SU-DHL-6 (cell line): ENCODE measurements around the gene TEX19.
"Not testable (repeated sequence)": the region's sequence is repeated elsewhere in the genome, so short reads cannot be mapped to it uniquely, and the experiment has no call there.

Experiments used
- H2AFZ ChIP-seq: fragments of 200-600 bp; sonication (generic); 2 replicates; pipeline ENCODE4 v1.6.1; 2014; ENCODE audit warnings: low read depth, mild to moderate bottlenecking, moderate library complexity, mixed read lengths, antibody characterized with exemption, low read length; ENCODE audit not compliant: severe bottlenecking
- H3F3A ChIP-seq: fragments of 200-600 bp; shearing (Covaris generic); 2 replicates; pipeline ENCODE4 v1.6.0; 2016; ENCODE audit warnings: antibody characterized with exemption, mild to moderate bottlenecking; ENCODE audit not compliant: insufficient read depth
- H3K27ac ChIP-seq: fragments of 200-600 bp; sonication (generic); 2 replicates; pipeline ENCODE4 v1.5.1; 2016; ENCODE audit warnings: low read depth, mild to moderate bottlenecking, low read length, moderate library complexity, mixed read lengths
- H3K27me3 ChIP-seq: fragments of 200-600 bp; sonication (generic), shearing (Covaris generic); 2 replicates; pipeline ENCODE4 v1.6.0; 2014; ENCODE audit warnings: mild to moderate bottlenecking, low read length
- H3K36me3 ChIP-seq: fragments of 200-600 bp; sonication (generic); 2 replicates; pipeline ENCODE4 v1.6.1; 2014; ENCODE audit warnings: mild to moderate bottlenecking, low read length, mixed read lengths
- H3K4me2 ChIP-seq: fragments of 300-600, 200-600 bp; shearing (Covaris generic), sonication (generic); 2 replicates; pipeline ENCODE4 v1.6.0; 2014; ENCODE audit warnings: low read length, low read depth, mild to moderate bottlenecking; ENCODE audit not compliant: poor library complexity, severe bottlenecking
- H3K4me3 ChIP-seq: fragments of 200-600 bp; sonication (generic); 2 replicates; pipeline ENCODE4 v1.5.1; 2014; ENCODE audit warnings: antibody characterized with exemption, low read length, mild to moderate bottlenecking, mixed read lengths; ENCODE audit not compliant: insufficient read depth, poor library complexity, severe bottlenecking
- H3K79me2 ChIP-seq: fragments of 200-600 bp; sonication (generic); 2 replicates; pipeline ENCODE4 v1.6.1; 2014; ENCODE audit warnings: mild to moderate bottlenecking, low read length, moderate library complexity; ENCODE audit not compliant: insufficient read depth
- H3K9ac ChIP-seq: fragments of 200-600 bp; sonication (generic); 2 replicates; pipeline ENCODE4 v1.7.0; 2014; ENCODE audit warnings: mild to moderate bottlenecking, low read length
- H3K9me2 ChIP-seq: fragments of 200-600 bp; sonication (generic); replicated peaks from 2 replicates; pipeline ENCODE4 v1.6.1; 2014; ENCODE audit warnings: low read length; ENCODE audit not compliant: insufficient read depth
- H3K9me3 ChIP-seq: fragments of 200-600 bp; sonication (generic); 2 replicates; pipeline ENCODE4 v1.6.1; 2014; ENCODE audit warnings: low read length, mixed read lengths; ENCODE audit not compliant: insufficient read depth
- H4K20me1 ChIP-seq: fragments of 200-600 bp; sonication (generic); 2 replicates; pipeline ENCODE4 v1.6.1; 2014; ENCODE audit warnings: low read depth, mild to moderate bottlenecking, antibody characterized with exemption, low read length, moderate library complexity, mixed read lengths
- EZH2phosphoT487 ChIP-seq: fragments of 200-600 bp; sonication (generic), shearing (Covaris generic); conservative IDR thresholded peaks from 2 replicates; pipeline ENCODE4 v1.6.1; 2018; ENCODE audit warnings: mild to moderate bottlenecking, antibody characterized with exemption, low read length, moderate library complexity, mixed read lengths
- TF ChIP-seq, protein P1 (sequence below): fragments of 200-600 bp; sonication (generic); IDR thresholded peaks from one replicate; pipeline ENCODE4 v1.5.1; 2017; ENCODE audit warnings: antibody characterized with exemption, mild to moderate bottlenecking, low read length, moderate library complexity; ENCODE audit not compliant: insufficient read depth, poor library complexity, severe bottlenecking

Gene TEX19

GRCh38 chr17:82357394-82357793 is 1.7 kb upstream of the TEX19 start:
- Histone ChIP-seq H3K36me3 (no peaks in the 10 kb centered on the region), H3K4me2 (no peak overlapping the region), H3K9ac (no peak overlapping the region), H3F3A (no peaks in the 10 kb centered on the region), H4K20me1 (no peaks in the 10 kb centered on the region), H2AFZ (no peak overlapping the region), H3K27me3 (no peaks in the 10 kb centered on the region), H3K79me2 (no peaks in the 10 kb centered on the region), H3K9me3 (no peaks in the 10 kb centered on the region), H3K27ac (no peak overlapping the region), H3K4me3 (no peak overlapping the region), H3K9me2 (no peaks in the 10 kb centered on the region)
- TF ChIP-seq, protein P1, sequence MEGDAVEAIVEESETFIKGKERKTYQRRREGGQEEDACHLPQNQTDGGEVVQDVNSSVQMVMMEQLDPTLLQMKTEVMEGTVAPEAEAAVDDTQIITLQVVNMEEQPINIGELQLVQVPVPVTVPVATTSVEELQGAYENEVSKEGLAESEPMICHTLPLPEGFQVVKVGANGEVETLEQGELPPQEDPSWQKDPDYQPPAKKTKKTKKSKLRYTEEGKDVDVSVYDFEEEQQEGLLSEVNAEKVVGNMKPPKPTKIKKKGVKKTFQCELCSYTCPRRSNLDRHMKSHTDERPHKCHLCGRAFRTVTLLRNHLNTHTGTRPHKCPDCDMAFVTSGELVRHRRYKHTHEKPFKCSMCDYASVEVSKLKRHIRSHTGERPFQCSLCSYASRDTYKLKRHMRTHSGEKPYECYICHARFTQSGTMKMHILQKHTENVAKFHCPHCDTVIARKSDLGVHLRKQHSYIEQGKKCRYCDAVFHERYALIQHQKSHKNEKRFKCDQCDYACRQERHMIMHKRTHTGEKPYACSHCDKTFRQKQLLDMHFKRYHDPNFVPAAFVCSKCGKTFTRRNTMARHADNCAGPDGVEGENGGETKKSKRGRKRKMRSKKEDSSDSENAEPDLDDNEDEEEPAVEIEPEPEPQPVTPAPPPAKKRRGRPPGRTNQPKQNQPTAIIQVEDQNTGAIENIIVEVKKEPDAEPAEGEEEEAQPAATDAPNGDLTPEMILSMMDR: no peak
- TF ChIP-seq EZH2phosphoT487: no peak

GRCh38 chr17:82359451-82360074 is 516 bp downstream of the TEX19 start:
- H4K20me1 ChIP-seq, H3K9me3 ChIP-seq, H3K36me3 ChIP-seq, H2AFZ ChIP-seq, H3K4me2 ChIP-seq, H3K79me2 ChIP-seq, H3F3A ChIP-seq, H3K27ac ChIP-seq, H3K9me2 ChIP-seq, H3K4me3 ChIP-seq, H3K9ac ChIP-seq, H3K27me3 ChIP-seq: not testable (repeated sequence)

- H3K9ac ChIP-seq: no peak overlapping the region
- H3K79me2 ChIP-seq: no peaks in the 10 kb centered on the region
- 0 out of 2 replicates have a peak, but pooled peaks cover 2% of the 10 kb centered on the region for H3F3A ChIP-seq
- no peak overlapping the region for H3K4me2 ChIP-seq
- H2AFZ ChIP-seq: no peak overlapping the region
- no peaks in the 10 kb centered on the region for H3K27me3 ChIP-seq
- TF ChIP-seq, protein P1: no peak
- no peak for TF ChIP-seq EZH2phosphoT487
- no peaks in the 10 kb centered on the region for H3K9me3 ChIP-seq
- no peaks in the 10 kb centered on the region for H4K20me1 ChIP-seq
- no peaks in the 10 kb centered on the region for H3K36me3 ChIP-seq
- no peak overlapping the region for H3K4me3 ChIP-seq
- no peak overlapping the region for H3K27ac ChIP-seq
- no peaks in the 10 kb centered on the region for H3K9me2 ChIP-seq
These were observed 3.0 kb downstream of the TEX19 start for GRCh38 chr17:82361885-82362633.

- Histone ChIP-seq H3K27ac (no peak overlapping the region), H3K4me2 (no peak overlapping the region), H3F3A (peaks cover 7% of the 10 kb centered on the region; the same call in 1 of the 2 replicates), H3K36me3 (no peaks in the 10 kb centered on the region), H3K9me2 (no peaks in the 10 kb centered on the region), H3K9me3 (no peaks in the 10 kb centered on the region), H3K79me2 (no peaks in the 10 kb centered on the region), H3K9ac (no peak overlapping the region), H3K4me3 (no peak overlapping the region), H4K20me1 (no peaks in the 10 kb centered on the region), H3K27me3 (no peaks in the 10 kb centered on the region), H2AFZ (no peak overlapping the region)
- TF ChIP-seq, protein P1: no peak
- no peak for TF ChIP-seq EZH2phosphoT487
These were observed 6.7 kb downstream of the TEX19 start for GRCh38 chr17:82365606-82366295.
